Heart right ventricle (tissue), 16 donors: Measurements from ENCODE around the gene ABR. TPM values are rescaled to one million over a fixed set of nuclear protein-coding genes. Genes with fewer than 3 reads are reported as not detected.
A peak's percentile ranks its signal among the peaks of the same experiment; 100 is the strongest.

Experiments used
- ATAC-seq, 8 donors: fragments of 200-7000 bp; cut with Tn5 transposase; one replicate each; pipeline ENCODE4 v1.9.1; 2020; ENCODE audit warnings: mild to moderate bottlenecking in 8 of 8, moderate library complexity in 8 of 8, moderate number of reproducible peaks in 1 of 8
- DNase-seq, 2 donors: peaks; one replicate each; pipeline ENCODE4 v3.0.0-alpha.2; 2020
- H3K27ac ChIP-seq, 10 donors: fragments of 200-600 bp; sonication (generic) in 2 of 10; one replicate each; pipeline versions ENCODE4 v1.5.0 to v1.8.0; 2020 to 2022; ENCODE audit warnings: mild to moderate bottlenecking in 3 of 10
- H3K27me3 ChIP-seq, 7 donors: fragments of 200-600 bp; one replicate each; pipeline ENCODE4 v1.8.0; 2021 to 2022; ENCODE audit warnings: mild to moderate bottlenecking in 2 of 7
- H3K36me3 ChIP-seq, 9 donors: fragments of 200-600 bp; sonication (generic) in 1 of 9; one replicate each; pipeline versions ENCODE4 v1.5.0 to v1.8.0; 2020 to 2022; ENCODE audit warnings: mild to moderate bottlenecking in 2 of 9
- H3K4me1 ChIP-seq, 9 donors: fragments of 200-600 bp; sonication (generic) in 1 of 9; one replicate each; pipeline versions ENCODE4 v1.5.0 to v1.8.0; 2020 to 2022; ENCODE audit warnings: mild to moderate bottlenecking in 4 of 9
- H3K4me3 ChIP-seq, 10 donors: fragments of 200-600 bp; sonication (generic) in 2 of 10; one replicate each; pipeline versions ENCODE4 v1.5.0 to v1.8.0; 2020 to 2022; ENCODE audit warnings: mild to moderate bottlenecking in 7 of 10, moderate library complexity in 2 of 10
- H3K9me3 ChIP-seq, 11 donors: fragments of 200-600 bp in 10 of 11; sonication (generic) in 2 of 11; one replicate each; pipeline versions ENCODE4 v1.5.0 to v1.8.0; 2013 to 2022; ENCODE audit warnings: mild to moderate bottlenecking in 2 of 11, control low read depth in 1 of 11, moderate library complexity in 1 of 11
- CTCF ChIP-seq, 9 donors: fragments of 200-600 bp; sonication (generic) in 2 of 9; IDR thresholded peaks; one replicate each; pipeline versions ENCODE4 v1.5.0 to v1.8.0; 2021 to 2022; ENCODE audit warnings: antibody characterized with exemption in 9 of 9, mild to moderate bottlenecking in 5 of 9, moderate library complexity in 1 of 9
- WGBS, 2 donors: extraction: QIAGEN DNeasy Blood & Tissue Kit; methylation state at CpG; one replicate each; pipeline ENCODE4 v1.1.7; 2013; ENCODE audit warnings: inconsistent platforms in 1 of 2; 5-methylcytosine and 5-hydroxymethylcytosine counted together
- intact Hi-C, 10 donors: fragments of 100-400 bp; cut with DNase I; formaldehyde crosslinking; loops; one replicate each; pipeline versions ENCODE4 v1.11.1 to v1.14.2; 2022
- polyA plus RNA-seq, 2 donors: library from polyadenylated mRNA; stranded (reverse); fragments of 200-250 nt; gene quantifications; one replicate each; pipeline ENCODE4 v1.2.3, GENCODE V29; 2013
- total RNA-seq, 10 donors: library from RNA; stranded (reverse); fragmentation: NEBNext Ultra II Directional in 3 of 10; extraction: Animal tissue kit (Norgen Biotek cat#: 25700) in 3 of 10; gene quantifications; one replicate each; pipeline versions ENCODE4 v1.2.1 to v1.2.4, GENCODE V29; 2021 to 2023
- donor health status: Arrhythmogenic right ventricular cardiomyopathy.
- donor health status: ischemic (EF 13 %, LVEDD 7.1; RV severe dilation, severe dysfunction).
- donor health status: healthy with polysubstance abuse.
- donor health status: DM: no; HTN: yes; CAD: no.
- donor health status: DM: no; HTN: no; CAD: no.
- donor health status: ischemic (EF 25% LVEDD 6.9; RV normal size, moderate dysfunction).
- donor health status: ischemic (EF 25% LVEDD 5.7; RV mildly dilated, moderate dysfunction).
- donor health status: healthy.
- donor health status: DM: yes; HTN: yes; CAD: no.
- donor health status: Ischemic cardiomyopathy.
- donor health status: ischemic (EF 35%, LVEDD 5.7; RV mildly dilated, moderate dysfunction).
- donor health status: nonischemic (EF 11% LVEDD 7.7; RV severe dilation, severe dysfunction).
- donor health status: DM: yes; HTN: yes; CAD: no.
- donor health status: PGD.
- donor health status: ischemic (EF 29% LVEDD 5.4; RV normal size, mild dysfunction).
- donor health status: nonischemic (EF 23%, LVEDD 6.1; RV moderate dilation, normal function).

ABR gene
- total and polyA plus RNA-seq, 12 donors: 49.1 to 173 (median 143) TPM

GRCh38 chr17:1164935-1165556 is 14.7 kb downstream of the ABR start:
- Histone ChIP-seq H3K27me3 (no peaks in the 10 kb centered on the region), H3K27ac (peak overlapping the region in 8 of 10 donors; percentile 39 to 83 (median 72)), H3K4me1 (peaks cover 8 to 54% (median 33%) of the 10 kb centered on the region in 9 donors), H3K4me3 (peak overlapping the region in 1 of 10 donors; percentile 22), H3K36me3 (peaks cover 0 to 7% (median 0%) of the 10 kb centered on the region in 9 donors), H3K9me3 (no peaks in the 10 kb centered on the region)
- DNase-seq (peak; percentile 59 to 65), ATAC-seq (peak; percentile 40 to 87 (median 78))
- WGBS, 2 donors: 58 to 61% methylated on average over 11 to 12 of the region's 12 CpGs
- intact Hi-C loops: no loop called here
- peak; percentile 6 to 59 (median 23) for TF ChIP-seq CTCF (IDR thresholded peaks at IDR 0.05)

- Histone ChIP-seq H3K4me1 (peaks cover 4 to 30% (median 17%) of the 10 kb centered on the region in 9 donors), H3K9me3 (no peaks in the 10 kb centered on the region), H3K4me3 (no peak overlapping the region), H3K27ac (no peak overlapping the region), H3K27me3 (no peaks in the 10 kb centered on the region), H3K36me3 (peaks cover 0 to 27% (median 0%) of the 10 kb centered on the region in 9 donors)
- DNase-seq (no peak), ATAC-seq (no peak)
- 91% methylated on average over 16 of the region's 16 CpGs for WGBS, 2 donors
- intact Hi-C loops: no loop called here
- no peak for TF ChIP-seq CTCF (IDR thresholded peaks at IDR 0.05)
Measured at GRCh38 chr17:1162116-1162855, 17.5 kb downstream of the ABR start.

- Histone ChIP-seq H3K4me3 (no peak overlapping the region), H3K27ac (no peak overlapping the region), H3K27me3 (no peaks in the 10 kb centered on the region), H3K9me3 (no peaks in the 10 kb centered on the region), H3K36me3 (peaks cover 0 to 31% (median 0%) of the 10 kb centered on the region in 9 donors), H3K4me1 (peaks cover 0 to 15% (median 10%) of the 10 kb centered on the region in 9 donors)
- 91% methylated on average over 32 of the region's 32 CpGs for whole genome bisulfite sequencing, 2 donors
- DNase-seq (no peak), ATAC-seq (no peak)
- intact Hi-C loops: no loop called here
- TF ChIP-seq CTCF (IDR thresholded peaks at IDR 0.05): no peak
Measured at GRCh38 chr17:1160591-1161390, 19.0 kb downstream of the ABR start.
